GM12872 (cell line): ENCODE data around the gene PAPOLA.

Experiments
- TF ChIP-seq, protein P1 (sequence below): IDR thresholded peaks from 3 replicates; pipeline ENCODE4 v1.5.1; 2011; ENCODE audit warnings: low read depth, mild to moderate bottlenecking, low read length, moderate library complexity; ENCODE audit not compliant: insufficient read depth

PAPOLA gene

DNA sequence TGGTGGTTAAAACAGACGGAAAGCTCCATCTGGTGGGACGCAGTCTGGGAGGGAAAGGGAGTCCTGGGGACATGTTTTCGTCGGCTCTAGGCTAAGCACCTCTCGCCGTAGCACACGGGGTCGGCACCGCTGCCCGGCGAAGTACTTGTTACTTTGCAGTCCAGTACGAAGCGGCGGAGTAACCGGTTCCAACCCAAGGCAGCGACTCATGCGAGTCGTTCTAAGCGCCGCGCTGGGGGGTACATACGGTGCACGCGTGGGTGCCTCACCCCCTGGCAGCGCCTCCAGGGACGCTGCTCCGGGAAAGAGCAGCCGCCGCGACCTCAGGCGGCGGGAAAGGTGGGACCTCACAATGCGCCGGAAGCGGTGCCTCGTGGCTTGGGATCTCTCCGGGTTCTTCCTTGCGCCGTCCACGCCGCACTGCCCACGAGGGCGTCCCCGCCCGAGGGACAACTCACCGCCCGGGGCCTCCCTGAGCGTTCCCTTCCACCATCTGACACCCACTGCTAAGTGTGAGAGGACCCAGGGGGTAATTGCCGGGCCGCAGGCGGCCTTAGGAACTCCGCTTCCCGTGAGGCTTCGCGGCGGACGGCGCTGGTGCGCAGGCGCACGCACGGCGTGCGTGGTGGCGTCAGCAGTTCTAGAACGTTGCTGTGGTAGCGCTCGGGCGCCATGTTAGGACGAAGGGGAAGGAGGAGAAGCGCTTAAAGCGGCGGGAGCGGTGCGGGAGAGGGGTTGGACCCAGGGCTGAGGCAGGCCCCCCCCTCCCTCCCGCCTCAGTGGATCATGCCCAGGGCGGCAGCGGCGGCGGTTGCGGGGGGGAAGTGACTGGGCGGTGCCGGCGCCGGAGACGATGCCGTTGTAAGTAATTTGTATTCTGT is at the start of gene PAPOLA:
Gene PAPOLA, plus strand, starts transcription at position 643 of the 881 bp plus-strand sequence. Its CDS starts 211 bp downstream, at position 854.
- TF ChIP-seq, protein P1, sequence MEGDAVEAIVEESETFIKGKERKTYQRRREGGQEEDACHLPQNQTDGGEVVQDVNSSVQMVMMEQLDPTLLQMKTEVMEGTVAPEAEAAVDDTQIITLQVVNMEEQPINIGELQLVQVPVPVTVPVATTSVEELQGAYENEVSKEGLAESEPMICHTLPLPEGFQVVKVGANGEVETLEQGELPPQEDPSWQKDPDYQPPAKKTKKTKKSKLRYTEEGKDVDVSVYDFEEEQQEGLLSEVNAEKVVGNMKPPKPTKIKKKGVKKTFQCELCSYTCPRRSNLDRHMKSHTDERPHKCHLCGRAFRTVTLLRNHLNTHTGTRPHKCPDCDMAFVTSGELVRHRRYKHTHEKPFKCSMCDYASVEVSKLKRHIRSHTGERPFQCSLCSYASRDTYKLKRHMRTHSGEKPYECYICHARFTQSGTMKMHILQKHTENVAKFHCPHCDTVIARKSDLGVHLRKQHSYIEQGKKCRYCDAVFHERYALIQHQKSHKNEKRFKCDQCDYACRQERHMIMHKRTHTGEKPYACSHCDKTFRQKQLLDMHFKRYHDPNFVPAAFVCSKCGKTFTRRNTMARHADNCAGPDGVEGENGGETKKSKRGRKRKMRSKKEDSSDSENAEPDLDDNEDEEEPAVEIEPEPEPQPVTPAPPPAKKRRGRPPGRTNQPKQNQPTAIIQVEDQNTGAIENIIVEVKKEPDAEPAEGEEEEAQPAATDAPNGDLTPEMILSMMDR: 0 out of 3 replicates have a peak, but pooled peaks have one; percentile 11

DNA sequence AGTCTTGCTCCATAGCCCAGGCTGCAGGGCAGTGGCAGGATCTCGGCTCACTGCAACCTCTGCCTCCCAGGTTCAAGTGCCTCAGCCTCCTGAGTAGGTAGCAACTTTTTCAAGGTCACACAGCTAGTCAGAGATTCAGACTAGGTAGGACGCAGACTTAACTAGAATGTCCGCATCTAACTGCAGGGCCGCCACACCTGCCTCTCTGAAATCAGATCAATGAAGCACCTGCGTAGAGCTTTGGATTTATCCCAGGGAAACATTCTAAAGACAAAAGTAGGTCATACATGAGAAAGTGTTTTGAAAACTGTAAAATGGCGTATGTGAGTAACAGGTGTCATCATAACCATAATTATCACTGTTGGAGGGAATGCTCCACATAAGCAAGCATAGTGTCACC is 49.5 kb upstream of the PAPOLA start:
- TF ChIP-seq, protein P1: no peak

DNA sequence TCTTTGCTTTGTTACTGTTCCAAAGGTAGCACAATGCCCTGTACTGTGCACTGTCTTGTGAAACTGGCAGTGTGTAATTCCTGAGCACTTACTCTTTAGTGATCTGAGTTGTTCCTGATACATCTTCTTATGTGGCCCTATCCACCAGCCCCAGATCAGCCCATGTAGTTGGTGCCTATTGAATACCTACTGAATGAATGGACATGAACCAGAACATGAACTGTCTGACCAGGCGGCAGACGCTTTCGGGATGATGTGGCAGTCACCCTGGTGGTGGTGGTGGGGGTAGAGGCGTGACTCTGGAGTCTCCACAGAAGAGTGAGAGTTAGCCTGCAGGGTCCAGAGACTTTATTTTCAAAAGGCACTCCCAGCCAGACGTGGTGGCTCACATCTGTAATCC is 46.6 kb upstream of the PAPOLA start:
- TF ChIP-seq, protein P1: no peak

DNA sequence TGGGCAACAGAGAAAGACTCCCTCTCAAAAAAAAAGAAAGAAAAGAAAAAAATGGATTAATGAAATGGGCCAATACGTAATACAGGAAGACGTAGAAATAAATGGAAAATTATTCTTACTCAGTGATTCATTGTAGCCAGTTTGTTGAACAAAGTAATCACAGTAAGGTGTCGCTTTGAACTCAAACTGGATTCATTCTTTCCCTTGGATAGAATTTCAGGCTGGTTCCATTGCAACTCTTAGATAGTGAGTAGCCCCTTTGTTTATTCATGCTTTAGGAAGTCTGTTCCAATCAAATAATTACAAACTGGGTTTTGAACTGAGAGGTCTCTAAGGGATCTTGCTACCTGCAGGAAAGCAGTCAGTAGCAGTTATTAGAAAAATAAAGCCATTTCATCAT is 42.3 kb upstream of the PAPOLA start:
- TF ChIP-seq, protein P1: no peak

DNA sequence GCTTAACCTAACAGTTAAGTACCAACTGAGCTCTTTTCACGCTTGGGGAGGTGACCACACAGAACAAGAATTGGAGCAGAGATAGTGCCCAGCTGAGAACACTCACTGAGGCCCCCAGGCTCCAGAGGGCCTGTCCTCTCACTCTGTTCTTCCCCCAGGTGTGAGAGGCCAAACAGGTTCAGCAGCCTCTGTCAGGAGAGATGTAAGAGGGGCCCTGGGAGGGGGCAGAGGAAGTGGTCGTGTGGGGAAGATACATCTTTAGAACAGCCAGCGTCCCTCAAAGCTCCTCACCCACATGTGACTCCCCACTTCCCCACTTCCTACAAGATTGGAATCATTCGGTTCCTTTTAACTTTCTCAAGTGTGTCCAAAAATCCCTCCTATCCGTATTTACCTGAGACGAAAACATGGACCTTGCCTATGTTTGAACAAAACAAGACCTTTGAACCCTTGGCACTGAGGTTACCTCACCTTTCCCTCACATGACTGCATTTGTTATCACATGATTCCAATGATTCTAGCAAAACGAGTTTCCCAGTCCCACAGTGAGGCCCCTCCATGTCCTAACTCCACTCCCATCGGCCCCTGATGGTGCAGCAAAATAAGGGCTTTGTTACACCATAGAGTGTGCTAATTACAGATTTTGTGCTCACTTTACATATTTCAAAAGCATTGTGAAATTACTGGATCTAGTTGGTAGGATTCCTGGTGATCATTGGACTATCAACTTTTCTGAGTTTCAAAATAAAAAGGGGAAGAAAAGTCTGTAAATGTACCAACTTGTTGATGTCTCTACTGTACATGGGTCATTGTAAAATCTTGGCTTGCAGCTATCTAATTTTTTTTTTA is 40.0 kb upstream of the PAPOLA start:
- TF ChIP-seq, protein P1: no peak

DNA sequence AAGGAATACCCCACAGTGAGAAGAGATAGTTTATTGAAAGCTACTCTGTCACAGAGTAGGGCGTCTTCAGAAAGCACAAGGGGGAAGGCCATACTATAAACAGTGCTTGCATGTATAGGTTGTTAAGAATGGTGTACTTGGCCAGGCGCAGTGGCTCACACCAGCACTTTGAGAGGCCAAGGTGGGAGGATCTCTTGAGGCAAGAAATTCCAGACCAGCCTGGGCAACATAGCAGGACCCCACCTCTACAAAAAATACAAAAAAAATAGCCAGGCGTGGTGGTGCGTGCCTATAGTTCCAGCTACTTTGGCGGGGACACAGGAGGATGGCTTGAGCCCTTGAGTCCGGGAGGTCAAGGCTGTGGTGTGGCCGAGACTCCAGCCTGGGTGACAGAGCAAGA is 38.0 kb upstream of the PAPOLA start:
- TF ChIP-seq, protein P1: no peak

DNA sequence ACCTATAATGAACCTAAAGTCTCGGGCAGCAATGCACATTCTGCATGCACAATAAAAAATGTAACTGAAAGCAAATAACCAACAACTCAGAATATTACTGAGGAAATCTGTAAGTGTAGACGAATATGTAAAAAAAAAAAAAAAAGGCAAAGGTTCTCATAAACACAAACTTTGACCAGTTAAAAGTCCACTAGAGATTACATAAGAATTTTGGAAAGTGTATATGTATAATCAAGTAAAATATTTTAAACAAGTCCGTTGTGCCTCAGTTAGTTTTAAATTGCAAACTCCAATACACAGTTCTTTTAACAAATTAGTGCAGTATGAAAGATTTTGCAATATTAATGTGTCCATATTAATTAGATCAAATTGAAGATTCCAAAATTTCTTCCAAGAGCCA is 35.3 kb upstream of the PAPOLA start:
- TF ChIP-seq, protein P1: no peak
